Hindlimb muscle (tissue), 1 donor: ENCODE measurements around the gene MECR. TPM values are rescaled to one million over a fixed set of nuclear protein-coding genes. Genes with fewer than 3 reads are reported as not detected.
A peak's percentile ranks its signal among the peaks of the same experiment; 100 is the strongest.

Source experiments
- DNase-seq: peaks from one replicate; pipeline ENCODE4 v3.0.0-alpha.2; 2013
- polyA plus RNA-seq: library from polyadenylated mRNA; unstranded; fragments of 120-200 nt; gene quantifications from one replicate; pipeline ENCODE4 v1.2.1, GENCODE V29; 2013; ENCODE audit not compliant: insufficient read length

The MECR gene
- polyA plus RNA-seq, 1 donor = 31.5 TPM

DNA sequence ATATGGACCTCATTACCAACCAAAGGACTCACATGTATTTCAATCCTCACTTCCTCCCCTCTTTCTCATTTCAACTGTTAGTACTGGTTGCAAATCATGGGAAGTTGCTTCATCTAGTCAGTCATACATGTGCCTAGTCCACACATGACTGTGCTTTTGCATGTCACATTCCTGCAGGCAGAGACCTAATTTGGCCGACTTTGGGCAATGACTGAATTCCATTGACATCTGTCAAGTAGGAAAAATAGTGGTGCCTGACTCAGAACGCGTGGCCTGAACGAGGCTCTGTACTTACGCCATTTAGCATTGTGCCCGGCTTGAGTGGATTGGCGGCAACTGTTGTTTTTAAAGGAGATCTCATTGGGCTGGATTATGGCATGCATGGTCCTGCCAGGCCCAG lies 23.6 kb upstream of the MECR start:
- DNase-seq = no peak

DNA sequence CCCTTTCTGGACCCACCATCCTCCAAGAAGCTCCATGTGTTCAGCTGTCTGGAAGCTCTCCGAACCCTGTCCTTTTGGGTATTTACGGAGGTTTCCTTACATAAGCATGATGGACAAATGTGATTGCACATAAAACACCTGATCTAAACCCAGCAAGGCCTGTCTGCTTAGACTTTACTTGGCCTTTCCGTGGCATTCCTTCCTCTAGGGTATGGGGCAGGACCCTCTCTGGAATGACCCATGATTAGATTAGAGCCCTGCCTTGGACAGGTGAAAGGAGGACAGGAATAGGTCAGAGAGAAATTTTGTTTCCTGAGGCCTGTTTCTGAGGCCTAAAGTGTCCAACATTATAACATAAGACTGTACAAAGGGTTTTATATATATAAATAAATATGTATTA lies 22.4 kb upstream of the MECR start:
- DNase-seq = no peak

DNA sequence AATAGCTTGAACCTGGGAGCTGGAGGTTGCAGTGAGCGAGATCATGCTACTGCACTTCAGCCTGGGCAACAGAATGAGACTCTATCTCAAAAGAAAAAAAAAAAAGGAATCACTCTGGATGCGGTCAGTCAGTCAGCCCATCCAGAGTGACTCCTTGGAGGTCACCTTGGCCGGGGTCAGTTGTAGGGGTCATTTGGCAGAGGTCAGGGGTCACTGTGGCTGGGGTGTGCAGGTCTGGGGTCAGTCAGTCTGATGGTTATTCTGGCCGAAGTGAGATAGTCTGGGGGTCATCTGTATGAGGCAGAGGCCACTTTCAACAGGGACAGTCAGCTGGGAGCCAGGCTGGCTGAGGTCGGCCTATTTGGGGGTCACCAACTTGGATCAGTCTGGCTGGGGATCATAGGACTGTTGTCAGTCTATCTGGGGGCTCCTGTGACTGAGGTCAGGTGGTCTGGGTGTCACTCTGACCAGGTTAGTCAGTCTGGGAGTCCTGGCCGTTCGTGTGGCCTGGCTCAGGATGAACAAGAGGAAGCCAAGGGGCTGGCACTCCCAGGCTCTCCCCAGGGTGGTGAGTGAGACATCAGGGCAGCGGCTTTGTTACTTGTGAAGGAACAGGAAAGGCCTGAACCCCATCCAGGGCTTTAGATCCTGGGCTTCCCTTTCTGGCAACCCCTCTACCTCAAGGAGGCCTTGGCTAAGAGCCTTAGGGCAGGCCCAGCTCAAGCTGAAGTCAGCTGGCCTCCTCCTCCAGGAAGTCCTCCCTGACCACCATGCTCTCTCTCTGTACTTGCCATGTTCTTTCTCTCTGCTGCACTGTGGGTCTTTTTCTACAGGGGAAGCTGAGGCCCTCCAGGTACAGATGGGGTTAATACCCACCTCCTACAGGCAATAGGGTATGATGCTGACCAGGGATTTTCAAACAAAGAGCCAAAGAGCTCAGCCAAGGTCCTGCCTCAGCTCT lies 20.7 kb upstream of the MECR start:
- no peak for DNase-seq

DNA sequence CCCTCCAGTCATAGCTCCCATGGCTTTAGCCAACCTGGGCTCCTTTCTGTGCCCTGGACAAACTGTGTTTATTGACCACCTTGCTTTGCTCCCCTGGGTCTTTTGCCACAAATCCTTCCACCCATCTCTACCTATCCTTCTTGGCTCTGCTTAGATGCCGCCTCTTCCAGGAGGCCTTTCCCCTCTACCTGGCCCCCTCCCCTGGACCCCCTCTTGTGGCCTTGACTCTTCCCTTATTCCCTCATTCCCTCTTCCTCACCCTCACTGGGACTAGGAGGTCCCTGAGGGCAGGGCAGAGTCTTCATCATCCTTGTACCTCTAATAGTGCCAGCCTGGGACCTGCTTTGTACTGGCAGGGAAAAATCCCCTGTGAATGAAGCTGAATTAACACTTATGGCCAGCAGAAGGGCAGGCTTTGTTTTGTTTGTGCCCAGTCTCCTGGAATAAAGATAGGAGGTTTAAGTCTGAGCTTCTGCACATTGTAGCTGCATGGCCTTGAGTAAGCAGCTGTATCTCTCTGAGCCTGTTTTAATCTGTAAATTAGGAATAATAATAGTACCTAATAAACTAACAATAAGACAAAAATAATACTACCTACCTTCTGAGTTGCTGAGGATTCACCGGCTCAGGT lies 19.3 kb upstream of the MECR start:
- DNase-seq = no peak

DNA sequence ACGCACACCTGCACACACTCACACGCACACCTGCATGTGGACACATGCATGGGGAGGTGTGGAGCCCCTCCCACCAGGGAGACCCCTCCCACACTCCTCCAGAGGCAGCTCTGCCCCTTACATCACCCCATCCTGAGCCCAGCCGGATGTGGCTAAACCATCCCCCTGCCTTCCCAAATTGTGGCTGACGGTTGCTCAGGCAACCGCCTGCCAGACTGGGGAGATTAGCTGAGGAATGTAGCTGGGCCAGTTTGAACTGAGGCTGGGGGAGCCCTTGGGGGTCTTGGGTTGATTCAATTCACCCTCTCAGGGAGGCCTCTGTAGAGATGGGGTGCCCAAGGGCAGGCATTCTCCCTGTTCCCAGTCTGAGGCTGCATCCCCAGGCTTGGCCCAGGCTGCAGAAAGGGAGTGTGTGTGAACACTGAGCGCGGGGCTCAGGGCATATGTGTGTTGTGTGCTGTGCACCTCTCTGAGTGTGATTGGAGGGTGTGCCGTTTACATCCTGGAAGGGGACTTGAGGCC lies 18.5 kb upstream of the MECR start:
- no peak for DNase-seq

DNA sequence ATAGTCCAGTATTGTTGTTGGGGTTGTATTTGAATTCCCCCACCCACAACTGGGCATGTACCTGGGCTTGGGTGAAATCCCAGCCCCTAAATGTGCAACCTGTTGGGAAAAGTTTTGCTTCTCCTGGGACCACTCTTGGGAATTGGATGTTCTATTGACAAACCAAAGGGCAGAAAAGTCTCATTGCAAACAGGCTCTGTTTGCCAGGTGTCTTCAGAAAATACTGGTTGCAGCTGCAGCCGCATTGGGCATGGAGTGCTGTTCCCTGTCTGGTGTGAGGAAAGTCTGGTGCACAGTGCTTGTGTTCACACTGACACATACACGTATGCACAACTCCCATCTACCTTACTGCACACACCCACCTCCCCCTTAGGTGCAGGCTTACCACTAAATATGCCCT lies 17.7 kb upstream of the MECR start:
- DNase-seq = no peak

DNA sequence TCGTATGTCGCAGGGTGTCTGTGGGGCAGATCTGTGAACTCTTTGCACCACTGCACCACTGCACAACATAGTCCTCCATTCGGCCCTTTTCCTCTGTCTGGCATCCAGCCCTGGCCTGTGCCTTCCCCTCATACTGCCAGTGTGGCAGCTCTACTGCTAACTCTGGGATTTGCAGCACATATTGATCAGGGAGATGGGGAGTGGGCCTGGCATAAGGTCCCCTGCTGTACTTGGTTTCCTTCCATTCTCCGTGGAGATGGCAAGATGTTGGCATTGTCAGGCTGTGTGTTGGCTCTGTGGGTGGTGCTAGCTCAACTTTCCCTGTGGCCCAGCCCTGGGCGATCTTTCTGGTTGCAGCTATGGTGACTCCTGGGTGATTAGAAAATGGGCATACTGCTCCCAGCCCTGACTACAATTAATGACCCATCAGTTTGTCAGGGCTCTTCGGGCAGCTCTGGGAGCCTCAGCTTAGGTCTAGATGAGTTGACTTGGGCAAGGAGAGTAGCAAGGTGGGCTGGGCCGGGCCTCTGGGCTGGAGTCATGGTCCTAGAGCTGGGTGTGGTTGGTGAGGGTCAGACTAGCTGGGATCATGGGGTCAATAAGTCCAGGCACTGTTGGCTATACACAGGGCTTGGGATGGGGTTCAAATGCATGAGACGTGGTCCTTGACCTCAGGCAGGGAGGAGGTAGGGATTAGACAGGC lies 17.0 kb upstream of the MECR start:
- no peak for DNase-seq

DNA sequence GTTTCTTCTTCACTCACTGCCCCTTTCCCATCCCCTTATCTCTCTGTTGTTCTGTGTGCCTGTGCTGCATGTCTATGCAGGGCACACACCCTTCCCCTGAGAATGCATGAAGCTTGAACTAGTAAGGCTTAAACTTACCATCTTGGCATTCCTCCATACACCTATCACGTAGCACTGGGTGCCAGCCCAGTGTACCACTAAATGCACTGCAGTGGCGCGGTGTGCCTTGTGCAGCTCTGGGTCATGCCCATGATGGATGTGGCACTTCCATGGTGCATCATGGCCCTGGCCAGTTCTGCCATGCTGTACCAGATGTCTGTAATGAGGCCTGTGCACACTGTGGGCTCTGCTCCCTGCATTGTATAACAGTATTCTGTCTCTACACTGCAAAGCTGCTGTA lies 16.3 kb upstream of the MECR start:
- no peak for DNase-seq

DNA sequence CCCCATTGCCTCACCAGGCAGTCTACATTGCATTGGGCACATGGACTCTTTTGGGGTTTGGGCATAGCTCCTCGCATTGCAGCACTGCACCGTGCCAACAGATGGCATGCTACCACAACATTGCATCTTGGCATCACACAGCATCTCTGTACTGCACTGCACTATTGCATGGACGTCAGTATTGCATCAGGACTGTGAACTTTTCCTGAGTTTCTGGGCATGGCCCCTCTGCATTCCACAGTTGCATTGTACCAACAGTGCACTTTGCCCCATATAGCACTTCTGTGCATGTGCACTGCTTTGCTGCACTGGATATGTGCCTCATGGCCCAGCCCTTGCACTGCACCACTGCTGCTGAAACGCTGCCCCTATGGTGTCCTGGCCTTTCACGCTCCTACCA lies 15.1 kb upstream of the MECR start:
- DNase-seq = no peak

DNA sequence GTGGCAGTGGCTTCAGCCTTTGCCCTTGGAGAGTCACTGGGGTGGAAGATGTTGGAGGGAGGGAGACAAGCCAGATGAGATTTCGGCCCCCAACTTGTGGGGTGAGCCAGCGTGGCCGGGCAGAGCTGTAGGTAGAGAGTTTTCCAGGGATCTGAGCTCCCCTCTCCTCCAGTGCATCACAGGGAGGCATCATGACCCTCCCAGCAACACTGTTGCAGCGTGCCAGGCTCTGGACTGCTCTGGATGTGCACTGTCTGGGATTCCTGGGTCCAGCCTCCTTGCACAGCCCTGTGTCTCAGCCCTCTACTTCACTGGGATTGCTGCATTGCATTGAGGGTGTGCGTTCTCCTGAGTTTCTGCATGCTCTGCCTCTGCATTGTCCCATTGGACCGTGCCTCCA lies 14.5 kb upstream of the MECR start:
- DNase-seq = no peak

DNA sequence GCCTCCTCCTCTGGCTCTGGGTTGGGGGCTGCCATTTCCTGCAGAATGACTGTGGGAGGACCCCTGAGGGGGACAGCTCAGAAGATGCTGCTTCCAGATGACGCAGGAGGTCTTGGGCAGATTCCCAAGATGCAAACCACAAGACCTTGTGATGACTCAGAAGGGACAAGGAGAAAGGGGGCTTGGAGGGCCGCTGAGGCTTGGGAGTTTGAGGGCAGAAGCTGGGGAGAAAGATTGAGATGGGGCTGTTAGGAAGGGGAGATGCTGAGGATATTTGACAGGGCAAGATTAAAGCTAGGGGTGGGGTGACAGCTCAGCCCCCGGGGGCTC lies 13.1 kb upstream of the MECR start:
- DNase-seq = no peak

DNA sequence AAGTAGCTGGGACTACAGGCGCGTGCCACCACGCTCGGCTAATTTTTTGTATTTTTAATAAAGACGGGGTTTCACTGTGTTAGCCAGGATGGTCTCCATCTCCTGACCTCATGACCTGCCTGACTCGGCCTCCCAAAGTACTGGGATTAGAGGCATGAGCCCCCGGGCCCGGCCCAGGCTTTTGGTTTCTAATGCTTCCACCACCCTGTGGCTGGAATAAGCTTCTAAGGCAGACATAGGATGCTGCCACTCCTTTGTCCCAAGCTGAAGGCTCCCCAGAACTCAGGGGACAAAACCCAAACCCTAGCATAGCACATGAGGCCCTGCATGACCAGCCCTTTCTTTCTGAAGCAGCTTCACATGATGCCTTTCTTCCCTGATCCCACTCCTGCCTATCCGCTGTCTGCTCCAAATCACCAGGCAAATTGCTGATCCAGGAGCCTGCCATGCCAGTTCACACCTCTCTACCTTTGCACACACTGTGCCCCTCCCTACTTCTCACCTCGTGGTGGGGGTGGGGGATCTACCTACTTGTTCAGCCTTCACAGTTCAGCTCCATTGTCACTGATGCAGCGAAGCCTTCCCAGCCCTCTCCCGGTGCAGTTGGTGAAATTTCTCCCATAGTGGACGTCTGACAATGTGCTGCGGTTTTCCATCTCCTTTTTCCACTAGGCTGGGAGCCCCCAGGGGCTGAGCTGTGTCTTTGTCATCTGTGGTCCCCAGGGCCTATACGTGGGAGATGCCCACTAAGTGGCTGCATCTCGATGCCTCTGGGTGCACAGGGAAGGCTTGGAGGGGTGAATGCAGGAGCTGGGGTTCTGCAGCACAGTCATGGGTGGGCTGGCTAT lies 12.5 kb upstream of the MECR start:
- DNase-seq = no peak

DNA sequence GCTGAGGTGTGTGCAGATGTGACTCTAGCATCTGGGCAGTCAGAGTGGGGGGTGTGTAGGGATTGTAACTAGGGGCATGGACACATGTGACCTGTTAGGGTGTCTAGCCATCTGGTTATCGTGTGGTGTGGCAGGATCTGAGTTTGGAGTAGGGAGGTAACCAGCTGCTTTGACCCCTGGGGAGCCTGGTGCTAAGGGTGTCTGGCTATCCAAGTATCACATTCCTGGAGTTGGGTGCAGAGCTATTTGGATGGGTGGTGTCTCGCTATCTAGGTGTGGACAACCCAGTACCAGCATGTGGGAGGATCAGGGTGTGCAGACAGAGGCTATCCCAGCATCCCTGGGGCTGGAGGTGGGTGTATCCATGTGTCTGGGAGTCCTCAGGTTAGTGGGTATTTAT lies 10.3 kb upstream of the MECR start:
- no peak for DNase-seq

DNA sequence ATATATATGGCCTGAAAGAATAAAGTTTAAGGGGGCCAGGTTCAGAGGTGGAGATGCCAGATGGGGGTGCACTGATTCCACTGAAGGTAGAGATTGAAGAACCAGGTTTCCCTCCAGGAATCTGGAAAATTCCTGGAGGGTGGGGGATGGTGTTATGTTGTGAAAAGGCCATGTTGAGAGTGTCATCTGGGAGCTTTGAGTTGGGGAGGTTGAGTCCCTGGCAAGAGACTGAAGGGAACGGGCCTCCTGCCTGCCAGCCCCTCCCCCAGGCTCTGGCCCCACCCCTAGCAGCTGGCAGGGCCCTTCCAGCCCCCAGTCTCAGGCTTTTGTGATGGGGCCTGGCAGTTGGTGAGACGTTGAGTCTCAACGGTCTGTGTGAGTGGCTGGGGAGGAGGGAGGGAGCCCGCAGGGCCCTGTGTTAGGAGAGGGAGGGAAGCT lies 9.7 kb upstream of the MECR start:
- DNase-seq = no peak

DNA sequence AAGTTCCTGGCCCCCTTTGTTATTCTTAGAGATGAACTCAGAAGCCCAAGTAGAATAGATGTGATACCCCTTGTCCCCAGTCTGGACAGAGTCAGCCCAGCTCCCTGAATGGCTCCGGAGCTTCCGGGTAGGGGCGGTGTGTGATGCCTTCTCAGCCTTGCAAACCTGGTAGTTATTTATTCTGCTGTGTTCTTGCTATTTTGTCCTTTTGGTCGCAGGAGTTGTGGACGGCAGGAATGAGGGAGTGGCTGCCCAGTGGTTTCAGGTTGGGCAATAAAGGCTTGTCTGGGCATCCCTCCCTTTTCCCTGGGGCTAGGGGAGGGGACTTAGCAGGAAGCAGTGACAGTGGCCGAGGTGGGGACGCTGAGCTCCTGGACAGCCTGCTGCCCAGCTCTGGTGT lies 8.4 kb upstream of the MECR start:
- DNase-seq = no peak

DNA sequence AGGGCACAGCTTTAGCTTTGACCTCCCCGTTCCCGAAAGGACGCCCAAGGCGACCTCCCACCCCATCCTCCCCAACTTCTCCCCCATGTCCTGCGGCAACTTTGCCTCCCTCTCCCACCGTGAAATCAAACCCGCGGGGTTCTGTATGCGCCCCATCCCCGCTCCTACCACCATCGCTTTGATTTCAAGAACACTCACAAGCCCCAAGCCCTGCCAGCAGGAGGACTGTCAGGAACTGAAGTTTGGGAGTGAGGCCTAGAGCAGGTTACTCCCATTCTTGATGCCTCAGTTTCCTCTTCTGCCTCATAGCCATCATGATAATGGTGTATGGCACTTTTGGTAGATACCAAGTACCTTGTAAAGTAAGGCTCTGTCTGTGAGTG lies 7.9 kb upstream of the MECR start:
- DNase-seq = no peak

DNA sequence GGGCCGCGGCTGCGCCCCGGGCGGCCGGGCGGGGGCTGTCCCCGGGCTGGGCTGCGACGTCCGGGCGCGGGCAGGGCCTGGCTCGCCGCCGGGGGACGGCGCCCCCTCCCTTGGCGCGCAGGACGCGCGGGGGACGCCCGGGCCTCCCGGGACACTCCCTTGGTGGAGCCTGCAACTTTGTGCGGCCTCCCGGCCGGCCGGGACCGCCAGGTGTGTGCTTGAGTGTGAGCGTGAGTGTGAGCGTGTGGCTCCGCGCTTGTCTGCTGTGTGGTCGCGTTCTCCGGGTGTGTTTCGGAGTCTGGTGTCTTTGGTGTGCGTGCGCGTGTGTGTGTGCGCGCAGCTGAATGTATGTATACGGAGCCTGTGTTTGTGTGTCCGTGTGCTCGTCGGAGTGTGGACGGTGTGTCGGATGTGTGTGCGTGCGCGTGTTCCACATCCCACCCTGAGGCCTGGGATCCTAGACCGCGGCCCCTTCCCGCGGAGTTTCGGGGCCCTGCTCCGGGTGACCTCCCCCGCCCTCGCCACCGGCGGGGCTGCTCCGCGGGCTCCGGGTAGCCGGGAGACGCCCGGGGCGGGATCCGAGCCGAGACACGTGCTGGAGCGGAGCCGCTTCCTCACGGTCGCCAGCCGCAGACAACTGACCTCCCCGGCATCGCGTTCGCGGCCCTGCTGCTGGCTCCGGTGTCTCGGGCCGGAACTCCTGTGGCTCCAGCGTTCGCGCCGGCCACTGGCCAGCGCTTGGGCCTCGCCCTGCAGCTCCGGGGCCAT lies 7.3 kb upstream of the MECR start:
- DNase-seq = no peak

DNA sequence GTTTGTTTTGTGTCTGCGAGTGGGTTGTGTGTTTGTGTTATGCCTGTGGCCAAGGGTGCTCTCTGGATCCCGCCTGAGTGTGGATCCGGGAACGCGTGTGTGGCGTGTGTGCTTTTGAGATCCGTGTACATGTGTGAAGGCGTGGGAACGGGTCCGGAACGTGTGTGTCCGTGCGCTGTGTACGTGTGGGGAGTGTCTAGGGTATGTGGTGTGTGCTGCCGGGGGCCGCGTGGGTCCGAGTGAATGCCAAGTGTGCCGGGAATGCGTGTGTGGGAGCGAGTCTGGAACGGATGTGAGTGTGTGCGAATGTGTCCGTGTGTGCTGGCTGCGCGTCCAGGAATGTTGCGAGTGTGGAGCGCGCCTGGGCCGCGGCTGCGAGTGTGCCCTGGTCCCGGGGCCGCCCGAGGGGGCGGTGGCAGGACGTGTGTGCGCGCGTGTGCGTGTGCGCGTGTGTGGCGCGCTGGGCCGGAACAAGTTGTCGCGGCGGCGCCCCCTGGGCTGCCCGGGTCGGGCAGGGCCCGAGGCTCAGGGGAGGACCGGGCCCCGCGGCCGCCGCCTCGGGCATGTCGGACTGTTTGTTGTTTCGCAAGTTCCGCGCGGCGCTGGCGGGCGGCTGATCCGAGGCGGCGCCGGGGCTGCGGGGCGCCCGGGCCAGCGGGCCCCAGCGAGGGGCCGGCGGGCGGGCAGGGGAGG lies 6.5 kb upstream of the MECR start:
- peak; percentile 46 for DNase-seq

DNA sequence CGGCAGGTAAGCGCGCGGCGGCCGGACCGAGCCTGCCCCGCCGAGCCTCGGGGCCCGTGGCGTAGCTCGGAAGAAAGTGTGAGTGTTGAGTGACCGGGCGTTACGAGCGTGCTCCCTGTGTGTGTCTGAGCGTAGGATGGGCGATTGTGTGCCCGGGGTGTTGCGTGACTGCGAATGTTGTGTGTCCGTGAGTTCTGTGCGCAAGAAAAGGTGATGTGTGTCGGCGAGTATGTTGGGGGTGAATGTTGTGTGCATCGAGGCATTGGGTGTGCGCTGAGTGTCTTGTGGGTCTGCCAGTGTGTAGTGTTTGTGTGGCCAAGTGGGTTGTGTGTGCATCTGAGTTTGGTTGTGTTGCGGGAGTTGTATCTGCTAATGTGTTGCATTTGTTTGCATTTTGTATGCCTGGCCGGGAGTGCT lies 6.0 kb upstream of the MECR start:
- DNase-seq = no peak

DNA sequence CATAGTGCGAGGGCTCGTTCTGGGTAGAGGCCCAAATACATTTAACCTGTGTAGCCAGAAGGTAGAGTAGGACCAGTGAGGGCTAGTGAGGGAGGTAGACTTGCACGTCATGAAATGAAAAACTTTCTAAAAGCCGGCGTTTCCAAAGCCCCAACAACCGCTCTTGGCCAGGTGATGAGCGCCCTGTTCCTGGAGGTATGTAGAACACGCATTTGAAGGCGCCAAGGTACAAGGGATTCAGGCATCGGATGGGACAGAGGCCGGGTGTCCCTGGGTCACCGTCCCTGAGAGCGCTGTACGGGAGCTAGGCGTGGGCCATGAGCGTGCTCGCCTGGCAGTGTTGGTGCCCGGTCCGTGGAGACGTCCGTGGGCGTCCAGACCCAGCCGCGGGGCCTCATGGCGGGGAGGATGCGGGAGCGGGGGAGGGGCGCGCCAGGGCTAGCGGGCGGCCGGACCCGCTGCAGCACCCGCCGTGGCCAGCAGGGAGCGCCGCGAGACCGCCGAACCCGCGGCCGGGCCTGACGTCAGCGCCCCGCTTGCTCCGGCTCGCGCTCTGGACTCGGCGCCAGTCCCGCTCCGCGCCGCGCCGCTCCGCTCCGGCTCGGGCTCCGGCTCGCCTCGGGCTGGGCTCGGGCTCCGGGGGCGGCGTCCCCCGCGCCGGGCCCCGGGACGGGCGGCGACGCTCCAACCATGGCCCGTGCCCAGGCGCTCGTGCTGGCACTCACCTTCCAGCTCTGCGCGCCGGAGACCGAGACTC lies 5.4 kb upstream of the MECR start, which contains the start of gene PTPRU:
PTPRU (plus strand) TSS at position 568 of the 757 bp plus-strand sequence; CDS start at position 691, 123 bp downstream.
- peak; percentile 85 for DNase-seq
